ENCODE measurements around the gene RRM1. TPM values are rescaled to one million over a fixed set of nuclear protein-coding genes. Genes with fewer than 3 reads are reported as not detected.
A peak's percentile ranks its signal among the peaks of the same experiment; 100 is the strongest.

The RRM1 gene
- total RNA-seq, 2 experiments from 2014 or later = 201 to 203 TPM

- ChIA-PET POLR2A (interaction anchor here (0.5 to 1.5 kb wide), 2 partner anchors 14 to 223 kb away, joined by 3 read pairs; no protein-coding TSS in a partner anchor), CTCF (interaction anchor here (0.6 to 14.8 kb wide), 5 partner anchors 9 to 257 kb away, joined by 3 to 756 read pairs (median 4); partner anchors contain the start of genes RHOG and STIM1)
- no peak for DNase-seq
- Mint-ChIP-seq H3K36me3 (peaks cover 10% of the 10 kb centered on the region), H3K27me3 (no peaks in the 10 kb centered on the region), H3K27ac (peak overlapping the region; percentile 59), H3K9me3 (no peaks in the 10 kb centered on the region), H3K4me3 (no peak overlapping the region), H3K4me1 (ENCODE audit: low read depth) (peaks cover 58% of the 10 kb centered on the region)
- intact Hi-C loops (cut with micrococcal nuclease) = no loop called here
These were observed 30.2 kb upstream of the RRM1 start for GRCh38 chr11:4064278-4064955.

GRCh38 chr11:4065086-4065485, 29.5 kb upstream of the RRM1 start:
- CTCF ChIA-PET = interaction anchor here (0.6 to 14.8 kb wide), 5 partner anchors 8 to 258 kb away, joined by 3 to 756 read pairs (median 4); partner anchors contain the start of genes RHOG and STIM1
- H3K27ac Mint-ChIP-seq = peak overlapping the region; percentile 20

DNA sequence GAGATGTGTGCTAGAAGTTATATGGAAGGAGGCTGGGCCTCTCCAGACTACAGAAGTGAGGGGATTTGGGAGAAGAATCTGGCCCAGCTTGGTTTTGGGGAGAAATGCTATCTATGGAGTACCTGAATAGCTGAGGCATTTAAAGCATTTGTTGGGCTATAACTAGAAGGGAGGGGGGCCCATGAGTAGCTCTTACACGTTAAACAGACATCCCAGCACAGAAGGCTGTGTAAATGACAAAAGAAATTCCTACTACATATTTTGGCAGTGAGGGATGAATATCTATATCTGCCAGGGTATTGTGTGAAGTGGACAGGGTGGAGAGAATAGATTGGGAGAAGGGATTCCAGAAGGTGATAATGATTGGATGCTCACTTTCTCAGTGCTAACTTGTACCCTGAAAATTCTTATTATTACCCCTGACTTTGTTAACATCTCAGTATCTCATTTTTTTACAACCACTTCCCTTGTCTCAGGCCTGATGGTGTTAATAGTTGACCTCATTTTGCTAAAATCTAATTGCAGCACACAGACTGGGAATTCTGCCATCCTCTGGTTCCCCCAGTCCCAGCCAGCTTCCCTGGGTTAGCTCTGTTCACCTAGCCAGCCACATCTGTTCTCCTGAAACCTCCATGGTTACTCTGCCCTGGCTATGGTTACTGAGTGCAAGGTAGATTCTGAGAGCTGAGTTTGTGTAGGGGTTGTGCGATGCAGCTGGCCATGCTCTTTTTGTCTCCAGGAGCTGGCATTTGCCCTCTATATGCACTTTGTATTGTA, 28.8 kb upstream of the RRM1 start:
- ChIA-PET POLR2A (interaction anchor here (0.6 to 1.5 kb wide), 4 partner anchors 212 to 234 kb away, joined by 3 to 6 read pairs (median 3); no protein-coding TSS in a partner anchor), CTCF (interaction anchor here (0.5 to 14.8 kb wide), 3 partner anchors 221 to 281 kb away, joined by 3 to 756 read pairs (median 4); partner anchors contain the start of genes RHOG and STIM1)
- no peaks in the 10 kb centered on the region for H3K9me3 Mint-ChIP-seq
- no peak for DNase-seq
- peaks cover 1% of the 10 kb centered on the region for H3K36me3 Mint-ChIP-seq
- H3K4me1 Mint-ChIP-seq (ENCODE audit: low read depth) = peaks cover 71% of the 10 kb centered on the region
- H3K27ac Mint-ChIP-seq = no peak overlapping the region
- intact Hi-C loops (cut with micrococcal nuclease) = no loop called here
- no peaks in the 10 kb centered on the region for H3K27me3 Mint-ChIP-seq
- no peak overlapping the region for H3K4me3 Mint-ChIP-seq

More at GRCh38 chr11:4065086-4065485, 29.5 kb upstream of the RRM1 start:
- DNase-seq = no peak
- Mint-ChIP-seq H3K9me3 (no peaks in the 10 kb centered on the region), H3K4me1 (ENCODE audit: low read depth) (peaks cover 64% of the 10 kb centered on the region), H3K4me3 (no peak overlapping the region), H3K27me3 (no peaks in the 10 kb centered on the region), H3K36me3 (peaks cover 6% of the 10 kb centered on the region)
- POLR2A ChIA-PET = interaction anchor here (0.6 to 1.5 kb wide), 3 partner anchors 211 to 224 kb away, joined by 3 to 6 read pairs (median 3); no protein-coding TSS in a partner anchor
- intact Hi-C loops (cut with micrococcal nuclease) = no loop called here

DNA sequence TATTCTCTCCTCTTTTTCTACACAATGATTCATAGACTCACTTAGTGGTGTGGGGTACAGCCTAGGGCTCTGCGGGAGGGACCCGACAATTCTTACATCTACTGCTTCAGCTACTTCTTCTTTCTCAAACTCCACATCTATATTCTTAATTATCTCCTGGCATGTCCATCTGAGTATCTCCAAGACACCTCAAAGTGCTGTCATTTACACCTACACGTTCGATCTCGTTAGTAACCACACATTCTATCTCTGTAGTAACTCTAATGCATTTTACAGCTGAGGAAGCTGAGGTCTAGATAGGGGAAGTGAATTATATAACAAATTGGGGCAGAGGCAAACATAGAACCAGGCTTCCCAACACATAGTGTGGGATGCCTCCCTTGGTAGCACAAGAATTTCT, 27.7 kb upstream of the RRM1 start:
- Mint-ChIP-seq H3K36me3 (peaks cover 4% of the 10 kb centered on the region), H3K9me3 (no peaks in the 10 kb centered on the region), H3K4me3 (no peak overlapping the region), H3K4me1 (ENCODE audit: low read depth) (peaks cover 71% of the 10 kb centered on the region), H3K27me3 (no peaks in the 10 kb centered on the region), H3K27ac (no peak overlapping the region)
- intact Hi-C loops (cut with micrococcal nuclease) = loop anchor here (1.0 kb wide), 1 partner anchor 9 kb away; no protein-coding TSS in a partner anchor
- no peak for DNase-seq
- ChIA-PET POLR2A (interaction anchor here (1.4 to 1.7 kb wide), 2 partner anchors 9 to 212 kb away, joined by 4 to 7 read pairs; partner anchors contain the start of gene STIM1), CTCF (interaction anchor here (1.0 to 14.8 kb wide), 4 partner anchors 9 to 222 kb away, joined by 3 to 756 read pairs (median 4); partner anchors contain the start of genes RHOG and STIM1)

- Mint-ChIP-seq H3K9me3 (no peaks in the 10 kb centered on the region), H3K4me1 (ENCODE audit: low read depth) (peaks cover 75% of the 10 kb centered on the region), H3K27me3 (no peaks in the 10 kb centered on the region), H3K27ac (peak overlapping the region; percentile 65), H3K36me3 (peaks cover 5% of the 10 kb centered on the region), H3K4me3 (no peak overlapping the region)
- no peak for DNase-seq
- CTCF ChIA-PET = interaction anchor here (14.8 kb wide), 1 partner anchor 224 kb away, joined by 756 read pairs; the partner anchor contains the start of genes RHOG and STIM1
- POLR2A ChIA-PET = no interaction called here
- intact Hi-C loops (cut with micrococcal nuclease) = no loop called here
These were observed 25.6 kb upstream of the RRM1 start for GRCh38 chr11:4068962-4069361.

GRCh38 chr11:4071325-4071724, 23.3 kb upstream of the RRM1 start:
- no peak overlapping the region for H3K27ac Mint-ChIP-seq
- no peak overlapping the region for H3K4me3 Mint-ChIP-seq
- intact Hi-C loops (cut with micrococcal nuclease) = no loop called here
- peaks cover 7% of the 10 kb centered on the region for H3K36me3 Mint-ChIP-seq
- peaks cover 52% of the 10 kb centered on the region for H3K4me1 Mint-ChIP-seq (ENCODE audit: low read depth)
- CTCF ChIA-PET = interaction anchor here (0.7 to 14.8 kb wide), 19 partner anchors 7 to 298 kb away, joined by 3 to 756 read pairs (median 21); partner anchors contain the start of genes PGAP2, RHOG and STIM1
- DNase-seq = no peak
- no peaks in the 10 kb centered on the region for H3K27me3 Mint-ChIP-seq
- no peaks in the 10 kb centered on the region for H3K9me3 Mint-ChIP-seq
- POLR2A ChIA-PET = interaction anchor here (1.0 to 2.9 kb wide), 4 partner anchors 13 to 222 kb away, joined by 3 to 15 read pairs (median 3); partner anchors contain the start of gene STIM1

DNA sequence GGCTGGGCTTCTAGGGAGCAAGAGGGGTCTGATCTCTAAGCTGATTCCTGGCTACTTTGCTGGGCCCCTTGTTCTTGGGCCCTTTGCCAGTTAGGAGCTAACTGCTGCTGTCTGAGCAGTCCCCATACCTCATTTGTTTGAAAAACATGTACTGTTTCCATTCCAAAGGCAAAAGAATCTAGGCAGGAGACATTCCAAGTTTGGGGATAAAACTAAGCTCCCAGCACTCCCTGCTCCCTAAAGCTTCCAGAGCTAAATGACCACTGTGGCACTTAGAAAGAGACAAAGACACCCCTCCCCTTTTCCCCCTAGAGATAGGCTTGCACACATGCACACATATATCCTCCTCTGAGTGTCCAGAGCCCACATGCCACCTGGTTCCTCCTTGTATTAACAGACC, 22.7 kb upstream of the RRM1 start:
- CTCF ChIA-PET = interaction anchor here (0.7 to 14.8 kb wide), 48 partner anchors 8 to 384 kb away, joined by 3 to 756 read pairs (median 8); partner anchors contain the start of genes PGAP2, RHOG and STIM1
- no peak overlapping the region for H3K27ac Mint-ChIP-seq
- intact Hi-C loops (cut with micrococcal nuclease) = loop anchor here (1.0 kb wide), 2 partner anchors 218 to 223 kb away; no protein-coding TSS in a partner anchor
- H3K4me1 Mint-ChIP-seq (ENCODE audit: low read depth) = peaks cover 48% of the 10 kb centered on the region
- DNase-seq = no peak
- POLR2A ChIA-PET = interaction anchor here (1.0 to 2.9 kb wide), 5 partner anchors 14 to 246 kb away, joined by 3 to 15 read pairs (median 3); partner anchors contain the start of gene STIM1
- H3K4me3 Mint-ChIP-seq = no peak overlapping the region
- no peaks in the 10 kb centered on the region for H3K27me3 Mint-ChIP-seq
- H3K9me3 Mint-ChIP-seq = no peaks in the 10 kb centered on the region
- peaks cover 7% of the 10 kb centered on the region for H3K36me3 Mint-ChIP-seq

- intact Hi-C loops (cut with micrococcal nuclease) = loop anchor here (1.0 kb wide), 2 partner anchors 218 to 223 kb away; no protein-coding TSS in a partner anchor
- peak overlapping the region; percentile 65 for H3K27ac Mint-ChIP-seq
- peaks cover 7% of the 10 kb centered on the region for H3K36me3 Mint-ChIP-seq
- POLR2A ChIA-PET = interaction anchor here (0.9 to 2.9 kb wide), 6 partner anchors 218 to 247 kb away, joined by 3 to 15 read pairs (median 3); partner anchors contain the start of gene STIM1
- CTCF ChIA-PET = interaction anchor here (0.8 to 14.8 kb wide), 61 partner anchors 9 to 440 kb away, joined by 3 to 756 read pairs (median 7); partner anchors contain the start of genes PGAP2, RHOG and STIM1
- no peaks in the 10 kb centered on the region for H3K9me3 Mint-ChIP-seq
- H3K27me3 Mint-ChIP-seq = no peaks in the 10 kb centered on the region
- no peak overlapping the region for H3K4me3 Mint-ChIP-seq
- H3K4me1 Mint-ChIP-seq (ENCODE audit: low read depth) = peaks cover 39% of the 10 kb centered on the region
- peak; percentile 48 for DNase-seq
These were observed 21.8 kb upstream of the RRM1 start for GRCh38 chr11:4072668-4073285.

DNA sequence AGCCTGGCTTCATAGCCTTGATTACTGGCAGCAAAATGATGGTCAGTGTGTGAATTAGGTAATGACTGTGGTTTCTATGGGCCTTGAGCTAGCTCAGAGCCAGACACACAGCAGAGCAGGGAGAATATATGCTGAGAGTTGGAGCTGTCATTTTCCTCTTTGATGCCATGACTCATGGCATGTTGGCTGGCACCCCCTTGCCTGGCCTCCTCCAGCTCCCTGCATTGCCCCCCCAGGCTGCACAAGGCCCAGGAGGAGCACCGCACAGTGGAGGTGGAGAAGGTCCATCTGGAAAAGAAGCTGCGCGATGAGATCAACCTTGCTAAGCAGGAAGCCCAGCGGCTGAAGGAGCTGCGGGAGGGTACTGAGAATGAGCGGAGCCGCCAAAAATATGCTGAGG, 20.3 kb upstream of the RRM1 start:
- no peaks in the 10 kb centered on the region for H3K27me3 Mint-ChIP-seq
- H3K4me1 Mint-ChIP-seq (ENCODE audit: low read depth) = peaks cover 27% of the 10 kb centered on the region
- intact Hi-C loops (cut with micrococcal nuclease) = no loop called here
- no peak overlapping the region for H3K27ac Mint-ChIP-seq
- POLR2A ChIA-PET = no interaction called here
- no peak for DNase-seq
- no peaks in the 10 kb centered on the region for H3K9me3 Mint-ChIP-seq
- CTCF ChIA-PET = interaction anchor here (0.8 to 14.8 kb wide), 15 partner anchors 9 to 266 kb away, joined by 3 to 756 read pairs (median 22); partner anchors contain the start of genes PGAP2, RHOG and STIM1
- H3K4me3 Mint-ChIP-seq = no peak overlapping the region
- peaks cover 7% of the 10 kb centered on the region for H3K36me3 Mint-ChIP-seq

GRCh38 chr11:4076774-4077173, 17.8 kb upstream of the RRM1 start:
- Mint-ChIP-seq H3K9me3 (no peaks in the 10 kb centered on the region), H3K27me3 (no peaks in the 10 kb centered on the region), H3K4me3 (no peak overlapping the region), H3K4me1 (ENCODE audit: low read depth) (peaks cover 11% of the 10 kb centered on the region), H3K36me3 (peaks cover 5% of the 10 kb centered on the region), H3K27ac (no peak overlapping the region)
- ChIA-PET CTCF (interaction anchor here (14.8 kb wide), 1 partner anchor 232 kb away, joined by 756 read pairs; the partner anchor contains the start of genes RHOG and STIM1), POLR2A (no interaction called here)
- DNase-seq = no peak
- intact Hi-C loops (cut with micrococcal nuclease) = no loop called here

GRCh38 chr11:4083198-4083597, 11.4 kb upstream of the RRM1 start:
- H3K9me3 Mint-ChIP-seq = no peaks in the 10 kb centered on the region
- no peak for DNase-seq
- no peak overlapping the region for H3K4me3 Mint-ChIP-seq
- peaks cover 27% of the 10 kb centered on the region for H3K36me3 Mint-ChIP-seq
- peaks cover 21% of the 10 kb centered on the region for H3K4me1 Mint-ChIP-seq (ENCODE audit: low read depth)
- POLR2A ChIA-PET = no interaction called here
- CTCF ChIA-PET = interaction anchor here (1.2 to 6.5 kb wide), 2 partner anchors 10 to 234 kb away, joined by 4 to 64 read pairs; no protein-coding TSS in a partner anchor
- H3K27ac Mint-ChIP-seq = no peak overlapping the region
- no peaks in the 10 kb centered on the region for H3K27me3 Mint-ChIP-seq
- intact Hi-C loops (cut with micrococcal nuclease) = no loop called here

Data from activated CD4-positive, alpha-beta memory T cell treated with anti-CD3 and anti-CD28 coated beads for 36 hours (primary cell).